Natural killer cell (primary cell): ENCODE data around the gene ZNF776. TPM values are rescaled to one million over a fixed set of nuclear protein-coding genes. Genes with fewer than 3 reads are reported as not detected.

Source experiments
- ATAC-seq, 3 donors: fragments of 150-1000 bp in 2 of 3; fragments of 200-7000 bp in 1 of 3; cut with Tn5 transposase; 1 replicate in 1 of 3; 2 replicates in 2 of 3; pipeline ENCODE4 v1.10.0; 2021; ENCODE audit warnings: mild to moderate bottlenecking in 2 of 3, moderate library complexity in 2 of 3
- DNase-seq, 2 donors: peaks; one replicate each; pipeline versions ENCODE4 v3.0.0 to v3.0.0-alpha.2; 2013 to 2021; ENCODE audit warnings: mixed read lengths in 1 of 2
- H3K27ac ChIP-seq: one replicate; pipeline ENCODE4 v1.5.1; 2013; ENCODE audit warnings: mild to moderate bottlenecking, low read length
- H3K27me3 ChIP-seq: one replicate; pipeline ENCODE4 v1.6.1; 2013; ENCODE audit warnings: low read length; ENCODE audit not compliant: control insufficient read depth, insufficient read depth
- H3K36me3 ChIP-seq: one replicate; pipeline ENCODE4 v1.6.1; 2013; ENCODE audit warnings: low read length; ENCODE audit not compliant: control insufficient read depth, insufficient read depth
- H3K4me1 ChIP-seq: one replicate; pipeline ENCODE4 v1.6.1; 2013; ENCODE audit warnings: low read length; ENCODE audit not compliant: control insufficient read depth, insufficient read depth
- H3K4me3 ChIP-seq: one replicate; pipeline ENCODE4 v1.5.1; 2013; ENCODE audit warnings: low read length
- H3K9me3 ChIP-seq: one replicate; pipeline ENCODE4 v1.6.1; 2013; ENCODE audit warnings: low read length; ENCODE audit not compliant: control insufficient read depth, insufficient read depth
- H3K27ac Mint-ChIP-seq, 2 donors: one replicate each; pipeline ENCODE4 v1.8.0; 2022; ENCODE audit warnings: mild to moderate bottlenecking in 2 of 2, mixed read lengths in 2 of 2, moderate library complexity in 1 of 2
- H3K27me3 Mint-ChIP-seq, 2 donors: one replicate each; pipeline ENCODE4 v1.8.0; 2022; ENCODE audit warnings: low read depth in 2 of 2, mixed read lengths in 2 of 2
- H3K36me3 Mint-ChIP-seq: one replicate; pipeline ENCODE4 v1.8.0; 2022; ENCODE audit warnings: mixed read lengths
- H3K4me1 Mint-ChIP-seq, 2 donors: one replicate each; pipeline ENCODE4 v1.8.0; 2022; ENCODE audit warnings: mixed read lengths in 2 of 2
- H3K4me3 Mint-ChIP-seq: one replicate; pipeline ENCODE4 v1.8.0; 2022; ENCODE audit warnings: mild to moderate bottlenecking, moderate library complexity, mixed read lengths
- H3K9me3 Mint-ChIP-seq, 2 donors: one replicate each; pipeline ENCODE4 v1.8.0; 2022; ENCODE audit warnings: mixed read lengths in 2 of 2
- CTCF ChIP-seq: fragments of 200-600 bp; IDR thresholded peaks from one replicate; pipeline ENCODE4 v1.8.0; 2022; ENCODE audit warnings: antibody characterized with exemption
- WGBS: methylation state at CpG from one replicate; pipeline ENCODE4 v1.1.7; 2013; ENCODE audit warnings: missing lambda C conversion rate; ENCODE audit not compliant: insufficient coverage; 5-methylcytosine and 5-hydroxymethylcytosine counted together
- intact Hi-C: fragments of 100-400 bp; cut with micrococcal nuclease; formaldehyde crosslinking; loops from one replicate; pipeline ENCODE4 v1.14.2; 2022
- total RNA-seq, 4 donors: library from RNA; stranded (reverse); fragments of 120-200 nt in 1 of 4; gene quantifications; one replicate each; pipeline versions ENCODE4 v1.2.3 to v1.2.4, GENCODE V29; 2013 to 2022

ZNF776 gene
- total RNA-seq, result 10 to 100 TPM; 10.5 to 19.2 (median 18.7) TPM
- total RNA-seq (2013), result 32.0 TPM

GRCh38 chr19:57746580-57747471, at the start of gene ZNF776:
Gene ZNF776, plus strand, starts transcription at chr19:57746815. Its CDS starts 244 bp downstream, at chr19:57747059.
- Mint-ChIP-seq H3K4me1 (peaks cover 25 to 40% of the 10 kb centered on the region in 2 donors), H3K27ac (peak within 1 kb of the TSS; percentile 99), H3K9me3 (peaks cover 12 to 14% of the 10 kb centered on the region in 2 donors), H3K27me3 (no peaks in the 10 kb centered on the region), H3K4me3 (peak within 1 kb of the TSS; percentile 93), H3K36me3 (peaks cover 45% of the 10 kb centered on the region)
- Histone ChIP-seq H3K27me3 (no peaks in the 10 kb centered on the region), H3K4me3 (peak within 1 kb of the TSS; percentile 69), H3K9me3 (peaks cover 34% of the 10 kb centered on the region), H3K36me3 (peaks cover 27% of the 10 kb centered on the region), H3K27ac (peak within 1 kb of the TSS; percentile 75), H3K4me1 (peaks cover 11% of the 10 kb centered on the region)
- WGBS, result 2% methylated on average over 51 of the region's 51 CpGs
- intact Hi-C loops, result loop anchor here (1.0 to 5.0 kb wide), 3 partner anchors 22 to 410 kb away; partner anchors contain the start of gene ZNF586
- DNase-seq (peak; percentile 73 to 93), ATAC-seq (peak; percentile 97 to 99 (median 98))
- no peak for TF ChIP-seq CTCF

- H3K4me3 ChIP-seq, result no peak overlapping the region
- H3K36me3 ChIP-seq, result peaks cover 13% of the 10 kb centered on the region
- DNase-seq (no peak), ATAC-seq (no peak)
- H3K36me3 Mint-ChIP-seq, result peaks cover 48% of the 10 kb centered on the region
- 97% methylated on average over 5 of the region's 6 CpGs for WGBS
- no peak overlapping the region for H3K27ac ChIP-seq
- TF ChIP-seq CTCF, result no peak
- H3K4me1 ChIP-seq, result no peaks in the 10 kb centered on the region
- intact Hi-C loops, result no loop called here
- peaks cover 52% of the 10 kb centered on the region for H3K9me3 ChIP-seq
- no peak overlapping the region for H3K27ac Mint-ChIP-seq
- H3K9me3 Mint-ChIP-seq, result peaks cover 10 to 11% of the 10 kb centered on the region in 2 donors
- no peaks in the 10 kb centered on the region for H3K27me3 Mint-ChIP-seq
- H3K4me3 Mint-ChIP-seq, result no peak overlapping the region
- H3K27me3 ChIP-seq, result no peaks in the 10 kb centered on the region
- H3K4me1 Mint-ChIP-seq, result peaks cover 0 to 35% of the 10 kb centered on the region in 2 donors
Observed at GRCh38 chr19:57701625-57702024, 45.0 kb upstream of the ZNF776 start.

GRCh38 chr19:57706346-57706745, 40.3 kb upstream of the ZNF776 start:
- H3K27me3 ChIP-seq, result no peaks in the 10 kb centered on the region
- TF ChIP-seq CTCF, result no peak
- peaks cover 14% of the 10 kb centered on the region for H3K4me1 ChIP-seq
- ATAC-seq (no peak), DNase-seq (no peak)
- H3K4me1 Mint-ChIP-seq, result peaks cover 7 to 60% of the 10 kb centered on the region in 2 donors
- WGBS, result 93% methylated on average over 1 of the region's 1 CpG
- peaks cover 8% of the 10 kb centered on the region for H3K36me3 ChIP-seq
- no peak overlapping the region for H3K4me3 Mint-ChIP-seq
- peaks cover 32% of the 10 kb centered on the region for H3K36me3 Mint-ChIP-seq
- intact Hi-C loops, result no loop called here
- H3K27ac ChIP-seq, result no peak overlapping the region
- peaks cover 13 to 14% of the 10 kb centered on the region in 2 donors for H3K9me3 Mint-ChIP-seq
- peak overlapping the region in 1 of 2 donors; percentile 99 for H3K27ac Mint-ChIP-seq
- no peaks in the 10 kb centered on the region for H3K27me3 Mint-ChIP-seq
- peaks cover 64% of the 10 kb centered on the region for H3K9me3 ChIP-seq
- no peak overlapping the region for H3K4me3 ChIP-seq
